ENCODE data around the gene TENM3.

Gene TENM3

GRCh38 chr4:182823576-182823975, 580.4 kb downstream of the TENM3 start:
- TF ChIP-seq CSRNP3 (CRISPR knock-in tag; IDR thresholded peaks at IDR 0.05), result no peak
- TF ChIP-seq ARNTL (CRISPR knock-in tag; IDR thresholded peaks at IDR 0.05; ENCODE audit: borderline replicate concordance, low read depth), result no peak
- no peak for TF ChIP-seq ZC3H10 (CRISPR knock-in tag; IDR thresholded peaks at IDR 0.05)
- no peak for TF ChIP-seq ZFP3 (CRISPR knock-in tag; IDR thresholded peaks at IDR 0.05)
- TF ChIP-seq GLIS3 (CRISPR knock-in tag; IDR thresholded peaks at IDR 0.05), result no peak
- ATAC-seq, result no peak

GRCh38 chr4:182825003-182825402, 581.8 kb downstream of the TENM3 start:
- ATAC-seq, result no peak
- TF ChIP-seq RARB (CRISPR knock-in tag; IDR thresholded peaks at IDR 0.05), result no peak
- no peak for TF ChIP-seq TCF4 (CRISPR knock-in tag; IDR thresholded peaks at IDR 0.05; ENCODE audit: borderline replicate concordance)
- TF ChIP-seq ZFP3 (CRISPR knock-in tag; IDR thresholded peaks at IDR 0.05), result no peak
- TF ChIP-seq OSR1 (CRISPR knock-in tag; IDR thresholded peaks at IDR 0.05), result no peak
- TF ChIP-seq POU6F1 (CRISPR knock-in tag; IDR thresholded peaks at IDR 0.05; ENCODE audit: borderline replicate concordance, low read depth), result no peak
- no peak for TF ChIP-seq BACH2 (CRISPR knock-in tag; IDR thresholded peaks at IDR 0.05; ENCODE audit: borderline replicate concordance)
- TF ChIP-seq ZNF8 (CRISPR knock-in tag; IDR thresholded peaks at IDR 0.05), result no peak
- no peak for TF ChIP-seq CSRNP3 (CRISPR knock-in tag; IDR thresholded peaks at IDR 0.05)
- TF ChIP-seq ESRRG (CRISPR knock-in tag; IDR thresholded peaks at IDR 0.05), result no peak
- TF ChIP-seq GLIS3 (CRISPR knock-in tag; IDR thresholded peaks at IDR 0.05), result no peak
- TF ChIP-seq CSDC2 (CRISPR knock-in tag; IDR thresholded peaks at IDR 0.05), result no peak
- no peak for TF ChIP-seq ZNF70 (CRISPR knock-in tag; IDR thresholded peaks at IDR 0.05)
- TF ChIP-seq ARNTL (CRISPR knock-in tag; IDR thresholded peaks at IDR 0.05; ENCODE audit: borderline replicate concordance, low read depth), result no peak
- no peak for TF ChIP-seq PPARA (CRISPR knock-in tag; IDR thresholded peaks at IDR 0.05; ENCODE audit: borderline replicate concordance)
- no peak for TF ChIP-seq ISL1 (CRISPR knock-in tag; IDR thresholded peaks at IDR 0.05)

- ATAC-seq, result no peak
- no peak for TF ChIP-seq ESRRG (CRISPR knock-in tag; IDR thresholded peaks at IDR 0.05)
- no peak for TF ChIP-seq ZNF565 (CRISPR knock-in tag; conservative IDR thresholded peaks at IDR 0.05; ENCODE audit: low read depth)
- no peak for TF ChIP-seq ARNTL (CRISPR knock-in tag; IDR thresholded peaks at IDR 0.05; ENCODE audit: borderline replicate concordance, low read depth)
- no peak for TF ChIP-seq ZNF70 (CRISPR knock-in tag; IDR thresholded peaks at IDR 0.05)
- no peak for TF ChIP-seq CREB5 (CRISPR knock-in tag; IDR thresholded peaks at IDR 0.05; ENCODE audit: low read depth)
- no peak for TF ChIP-seq CSRNP3 (CRISPR knock-in tag; IDR thresholded peaks at IDR 0.05)
- no peak for TF ChIP-seq ZFP3 (CRISPR knock-in tag; IDR thresholded peaks at IDR 0.05)
- TF ChIP-seq CSDC2 (CRISPR knock-in tag; IDR thresholded peaks at IDR 0.05), result no peak
- no peak for TF ChIP-seq TCF4 (CRISPR knock-in tag; IDR thresholded peaks at IDR 0.05; ENCODE audit: borderline replicate concordance)
- no peak for TF ChIP-seq RARB (CRISPR knock-in tag; IDR thresholded peaks at IDR 0.05)
- no peak for TF ChIP-seq BACH2 (CRISPR knock-in tag; IDR thresholded peaks at IDR 0.05; ENCODE audit: borderline replicate concordance)
- TF ChIP-seq ISL1 (CRISPR knock-in tag; IDR thresholded peaks at IDR 0.05), result no peak
- no peak for TF ChIP-seq SNAI2 (CRISPR knock-in tag; IDR thresholded peaks at IDR 0.05)
- TF ChIP-seq TSHZ2 (CRISPR knock-in tag; IDR thresholded peaks at IDR 0.05), result no peak
- TF ChIP-seq OSR1 (CRISPR knock-in tag; IDR thresholded peaks at IDR 0.05), result no peak
- no peak for TF ChIP-seq PPARA (CRISPR knock-in tag; IDR thresholded peaks at IDR 0.05; ENCODE audit: borderline replicate concordance)
- no peak for TF ChIP-seq PATZ1 (CRISPR knock-in tag; IDR thresholded peaks at IDR 0.05; ENCODE audit: borderline replicate concordance)
Observed at GRCh38 chr4:182825786-182826185, 582.6 kb downstream of the TENM3 start.
